Panc1 (cell line): Measurements from ENCODE around the gene ZFAND2A.

Experiments used
- CTCF ChIP-seq: fragments of 450-650 bp; IDR thresholded peaks from 2 replicates; pipeline ENCODE4 v1.5.1; 2017; ENCODE audit warnings: mild to moderate bottlenecking
- POLR2AphosphoS5 ChIP-seq: IDR thresholded peaks from 2 replicates; pipeline ENCODE4 v1.6.1; 2012; ENCODE audit warnings: mild to moderate bottlenecking, low read depth, low read length, moderate library complexity

GRCh38 chr7:1114088-1114487 lies 45.9 kb downstream of the ZFAND2A start:
- no peak for TF ChIP-seq CTCF
- no peak for TF ChIP-seq POLR2AphosphoS5
